Gastrocnemius medialis (tissue), 4 donors: ENCODE results near the gene GRID1. TPM values are rescaled to one million over a fixed set of nuclear protein-coding genes. Genes with fewer than 3 reads are reported as not detected.

Experiments
- ATAC-seq, 2 donors: fragments of 150-250 bp; one replicate each; pipeline ENCODE4 v1.9.1; 2016
- DNase-seq, 2 donors: peaks; one replicate each; pipeline ENCODE4 v3.0.0-alpha.2; 2019
- H3K27ac ChIP-seq, 4 donors: fragments of 200-600 bp; sonication (generic); 1 replicate in 1 of 4; 2 replicates in 3 of 4; pipeline ENCODE4 v1.5.1; 2016 to 2018; ENCODE audit warnings: mild to moderate bottlenecking in 2 of 4, moderate library complexity in 1 of 4
- H3K27me3 ChIP-seq, 3 donors: fragments of 200-600 bp; sonication (generic) in 2 of 3; 1 replicate in 1 of 3; 2 replicates in 2 of 3; pipeline versions ENCODE4 v1.5.1 to v1.6.0; 2016 to 2019; ENCODE audit warnings: mild to moderate bottlenecking in 1 of 3, moderate library complexity in 1 of 3
- H3K36me3 ChIP-seq, 2 donors: fragments of 200-600 bp; sonication (generic) in 1 of 2; one replicate each; pipeline ENCODE4 v1.5.1; 2017 to 2018
- H3K4me1 ChIP-seq, 2 donors: fragments of 200-600 bp; sonication (generic) in 1 of 2; one replicate each; pipeline ENCODE4 v1.5.1; 2016 to 2017; ENCODE audit warnings: mild to moderate bottlenecking in 2 of 2
- H3K4me3 ChIP-seq, 4 donors: fragments of 200-600 bp; sonication (generic) in 3 of 4; 1 replicate in 1 of 4; 2 replicates in 3 of 4; pipeline ENCODE4 v1.5.1; 2016 to 2019; ENCODE audit warnings: mild to moderate bottlenecking in 2 of 4
- H3K9me3 ChIP-seq, 3 donors: fragments of 200-600 bp; sonication (generic) in 2 of 3; 1 replicate in 1 of 3; 2 replicates in 2 of 3; pipeline ENCODE4 v1.5.1; 2016 to 2019
- POLR2A ChIP-seq, 2 donors: fragments of 450-650 bp; IDR thresholded peaks; one replicate each; pipeline ENCODE4 v1.6.1; 2017; ENCODE audit warnings: antibody characterized with exemption in 2 of 2, mild to moderate bottlenecking in 2 of 2, moderate library complexity in 2 of 2
- in situ Hi-C, 4 donors: fragments of 200-750 bp; cut with MboI; loops; one replicate each; pipeline versions ENCODE4 v1.15.0 to v1.8.0; 2017; ENCODE audit warnings: low sequenced_read_pairs in 4 of 4
- intact Hi-C: fragments of 100-400 bp; cut with DNase I; formaldehyde crosslinking; loops from one replicate; pipeline ENCODE4 v1.15.1; 2023; ENCODE audit warnings: low total_unique reads
- total RNA-seq, 4 donors: library from RNA; depleted of rRNA; stranded (reverse); fragments of >200 nt; gene quantifications; one replicate each; pipeline versions ENCODE4 v1.1.0 to v1.2.3, GENCODE V29; 2016
- TF ChIP-seq, protein P1 (sequence below), 5 experiments: fragments of 450-650 bp in 3 of 5; fragments of 200-600 bp in 2 of 5; sonication (generic) in 2 of 5; IDR thresholded peaks in 4 of 5; conservative IDR thresholded peaks in 1 of 5; 1 replicate in 4 of 5; 2 replicates in 1 of 5; pipeline ENCODE4 v1.5.1; 2016 to 2019; ENCODE audit warnings: antibody characterized with exemption in 5 of 5, mild to moderate bottlenecking in 3 of 5, moderate library complexity in 3 of 5

GRID1 gene
- total RNA-seq, 4 donors from 2014 or later = 0.17 to 1.4 (median 0.79) TPM

DNA sequence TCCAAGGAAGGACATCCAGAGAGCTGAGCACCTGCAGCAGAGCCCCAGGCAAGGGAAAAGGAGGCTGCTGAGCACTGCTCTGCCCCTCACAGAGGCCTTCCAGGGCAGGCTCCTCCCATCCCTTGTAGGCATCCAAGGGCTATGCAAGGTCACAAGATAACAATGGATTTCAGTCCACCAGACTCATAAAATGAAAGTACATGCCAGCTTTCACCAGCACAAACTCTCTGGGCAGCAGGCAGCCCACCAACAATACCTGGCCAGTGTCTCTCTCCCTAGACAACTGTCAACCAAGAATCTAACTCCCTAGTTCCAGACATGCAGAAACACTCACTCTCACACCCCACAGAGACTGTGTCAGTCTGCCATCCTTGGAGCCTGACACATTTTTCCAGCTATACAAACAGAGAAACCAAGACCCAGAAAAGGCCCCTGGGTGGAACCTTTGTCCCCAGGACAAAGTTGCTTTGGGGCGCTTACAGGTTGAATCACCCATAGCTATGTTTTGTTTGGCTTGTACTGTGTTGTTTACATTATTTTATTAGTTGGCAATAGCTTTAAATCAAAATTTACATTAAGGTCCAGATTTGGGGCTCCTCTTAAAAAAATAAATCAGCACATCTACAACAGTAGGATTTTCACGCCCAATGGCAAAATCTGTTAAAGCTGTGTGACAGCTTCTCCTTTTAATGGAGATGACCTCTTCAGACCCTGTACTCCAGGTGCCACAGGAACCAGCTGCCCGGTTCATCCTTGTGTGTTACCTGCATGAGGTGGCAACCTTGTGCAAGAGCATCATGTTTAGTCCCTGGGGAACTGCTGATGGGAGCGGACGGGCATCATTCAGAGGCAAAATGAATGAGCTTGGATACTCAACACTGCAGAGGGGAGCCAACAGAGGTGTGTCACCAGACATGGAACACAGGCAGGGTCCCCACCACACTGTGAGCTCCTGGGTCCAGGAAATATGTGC lies 5.2 kb downstream of the GRID1 start:
- no peak overlapping the region for H3K27ac ChIP-seq
- DNase-seq = no peak
- H3K4me1 ChIP-seq = peaks cover 0 to 13% of the 10 kb centered on the region in 2 donors
- in situ Hi-C loops (loop anchor here in 1 of 4 donors (25.0 kb wide), 1 partner anchor 374 kb away; no protein-coding TSS in a partner anchor), intact Hi-C loops (loop anchor here (5.0 kb wide), 1 partner anchor 364 kb away; no protein-coding TSS in a partner anchor)
- H3K4me3 ChIP-seq = no peak overlapping the region
- TF ChIP-seq, protein P1, sequence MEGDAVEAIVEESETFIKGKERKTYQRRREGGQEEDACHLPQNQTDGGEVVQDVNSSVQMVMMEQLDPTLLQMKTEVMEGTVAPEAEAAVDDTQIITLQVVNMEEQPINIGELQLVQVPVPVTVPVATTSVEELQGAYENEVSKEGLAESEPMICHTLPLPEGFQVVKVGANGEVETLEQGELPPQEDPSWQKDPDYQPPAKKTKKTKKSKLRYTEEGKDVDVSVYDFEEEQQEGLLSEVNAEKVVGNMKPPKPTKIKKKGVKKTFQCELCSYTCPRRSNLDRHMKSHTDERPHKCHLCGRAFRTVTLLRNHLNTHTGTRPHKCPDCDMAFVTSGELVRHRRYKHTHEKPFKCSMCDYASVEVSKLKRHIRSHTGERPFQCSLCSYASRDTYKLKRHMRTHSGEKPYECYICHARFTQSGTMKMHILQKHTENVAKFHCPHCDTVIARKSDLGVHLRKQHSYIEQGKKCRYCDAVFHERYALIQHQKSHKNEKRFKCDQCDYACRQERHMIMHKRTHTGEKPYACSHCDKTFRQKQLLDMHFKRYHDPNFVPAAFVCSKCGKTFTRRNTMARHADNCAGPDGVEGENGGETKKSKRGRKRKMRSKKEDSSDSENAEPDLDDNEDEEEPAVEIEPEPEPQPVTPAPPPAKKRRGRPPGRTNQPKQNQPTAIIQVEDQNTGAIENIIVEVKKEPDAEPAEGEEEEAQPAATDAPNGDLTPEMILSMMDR (IDR thresholded peaks at IDR 0.05 in 4 of 5, conservative IDR thresholded peaks at IDR 0.05 in 1 of 5) = no peak
- TF ChIP-seq POLR2A (IDR thresholded peaks at IDR 0.05) = no peak
- no peak for ATAC-seq
- no peaks in the 10 kb centered on the region for H3K9me3 ChIP-seq
- H3K27me3 ChIP-seq = peaks cover 27 to 39% (median 28%) of the 10 kb centered on the region in 3 donors
- no peaks in the 10 kb centered on the region for H3K36me3 ChIP-seq

DNA sequence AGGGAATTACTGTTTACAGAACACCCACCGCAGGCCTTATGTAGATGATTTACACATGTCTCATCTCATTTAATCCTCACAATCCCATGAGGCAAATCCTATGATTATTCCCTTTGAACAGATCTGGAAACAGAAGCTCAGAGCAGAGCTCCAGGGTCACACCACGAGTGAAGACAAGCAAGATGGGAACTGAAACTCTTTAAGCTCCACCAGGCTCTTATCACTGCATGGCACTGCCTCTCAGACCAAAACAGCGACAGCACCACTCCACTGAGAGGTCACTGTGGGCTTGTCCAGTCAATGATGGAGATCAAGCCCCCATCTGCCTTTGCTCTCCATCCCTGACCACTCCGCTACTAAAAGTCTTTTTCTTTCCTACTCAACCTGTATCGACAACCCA lies 5.9 kb downstream of the GRID1 start:
- no peak overlapping the region for H3K27ac ChIP-seq
- in situ Hi-C loops = loop anchor here in 1 of 4 donors (25.0 kb wide), 1 partner anchor 373 kb away; no protein-coding TSS in a partner anchor

DNA sequence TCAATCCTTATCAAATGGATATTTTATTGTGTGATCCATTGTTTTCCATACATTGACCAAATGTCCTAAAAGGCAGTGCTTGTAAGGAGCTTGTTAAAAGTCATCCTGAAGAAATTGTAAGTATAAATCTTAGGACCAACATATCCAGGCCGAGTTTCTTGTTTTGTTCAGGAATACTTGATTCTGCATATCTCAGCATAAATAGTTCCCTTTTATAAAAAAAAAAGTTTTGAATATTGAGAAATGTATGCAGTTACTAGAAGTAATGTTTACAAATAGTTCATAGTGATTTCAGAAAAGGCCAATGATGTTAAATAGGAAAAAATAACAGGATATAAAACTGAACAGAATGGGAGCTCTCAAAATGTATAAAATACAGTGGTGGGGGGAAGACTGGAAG lies 6.6 kb downstream of the GRID1 start:
- no peak for TF ChIP-seq POLR2A (IDR thresholded peaks at IDR 0.05)
- TF ChIP-seq, protein P1 (IDR thresholded peaks at IDR 0.05 in 4 of 5, conservative IDR thresholded peaks at IDR 0.05 in 1 of 5) = no peak
- no peak for ATAC-seq
- peaks cover 0 to 4% of the 10 kb centered on the region in 2 donors for H3K4me1 ChIP-seq
- no peak overlapping the region for H3K27ac ChIP-seq
- H3K27me3 ChIP-seq = peaks cover 17 to 29% (median 19%) of the 10 kb centered on the region in 3 donors
- in situ Hi-C loops = loop anchor here in 1 of 4 donors (25.0 kb wide), 1 partner anchor 373 kb away; no protein-coding TSS in a partner anchor
- intact Hi-C loops = loop anchor here (5.0 kb wide), 1 partner anchor 363 kb away; no protein-coding TSS in a partner anchor
- H3K9me3 ChIP-seq = no peaks in the 10 kb centered on the region
- no peak overlapping the region for H3K4me3 ChIP-seq
- H3K36me3 ChIP-seq = no peaks in the 10 kb centered on the region
- no peak for DNase-seq

More for the DNA sequence above, 5.9 kb downstream of the GRID1 start:
- TF ChIP-seq POLR2A (IDR thresholded peaks at IDR 0.05) = no peak
- TF ChIP-seq, protein P1 (IDR thresholded peaks at IDR 0.05 in 4 of 5, conservative IDR thresholded peaks at IDR 0.05 in 1 of 5) = no peak
- Histone ChIP-seq H3K4me3 (no peak overlapping the region), H3K4me1 (peaks cover 0 to 11% of the 10 kb centered on the region in 2 donors), H3K36me3 (no peaks in the 10 kb centered on the region), H3K9me3 (no peaks in the 10 kb centered on the region), H3K27me3 (peaks cover 24 to 36% (median 24%) of the 10 kb centered on the region in 3 donors)
- ATAC-seq (no peak), DNase-seq (no peak)
- intact Hi-C loops = loop anchor here (5.0 kb wide), 1 partner anchor 363 kb away; no protein-coding TSS in a partner anchor

DNA sequence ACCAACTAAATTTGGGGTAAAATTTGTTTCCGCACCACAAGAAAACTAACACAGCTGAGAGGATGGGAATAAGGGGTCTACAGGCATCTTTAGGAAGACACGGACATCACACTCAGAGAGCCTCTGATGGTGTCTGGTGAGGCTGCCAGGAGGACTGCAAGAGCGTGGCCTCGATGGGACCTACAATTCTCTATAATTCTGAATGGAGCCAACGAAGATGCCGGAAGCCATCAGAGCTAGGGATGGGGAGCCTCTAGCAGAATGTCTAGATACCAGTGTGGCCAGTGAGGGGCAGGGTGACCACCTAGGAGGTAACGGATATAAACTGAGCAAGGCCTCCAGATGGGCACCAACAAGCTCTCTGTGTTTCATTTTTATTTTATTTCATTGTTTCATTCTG lies 7.5 kb downstream of the GRID1 start:
- ATAC-seq (no peak), DNase-seq (no peak)
- no peaks in the 10 kb centered on the region for H3K4me1 ChIP-seq
- TF ChIP-seq, protein P1 (IDR thresholded peaks at IDR 0.05 in 4 of 5, conservative IDR thresholded peaks at IDR 0.05 in 1 of 5) = no peak
- no peak for TF ChIP-seq POLR2A (IDR thresholded peaks at IDR 0.05)
- no peak overlapping the region for H3K27ac ChIP-seq
- H3K27me3 ChIP-seq = peaks cover 9 to 21% (median 12%) of the 10 kb centered on the region in 3 donors
- no peak overlapping the region for H3K4me3 ChIP-seq
- intact Hi-C loops = no loop called here
- in situ Hi-C loops = loop anchor here in 1 of 4 donors (25.0 kb wide), 1 partner anchor 372 kb away; no protein-coding TSS in a partner anchor
- H3K9me3 ChIP-seq = no peaks in the 10 kb centered on the region
- H3K36me3 ChIP-seq = no peaks in the 10 kb centered on the region
